ENCODE results near the gene SECISBP2.
A peak's percentile ranks its signal among the peaks of the same experiment; 100 is the strongest.

Gene SECISBP2

DNA sequence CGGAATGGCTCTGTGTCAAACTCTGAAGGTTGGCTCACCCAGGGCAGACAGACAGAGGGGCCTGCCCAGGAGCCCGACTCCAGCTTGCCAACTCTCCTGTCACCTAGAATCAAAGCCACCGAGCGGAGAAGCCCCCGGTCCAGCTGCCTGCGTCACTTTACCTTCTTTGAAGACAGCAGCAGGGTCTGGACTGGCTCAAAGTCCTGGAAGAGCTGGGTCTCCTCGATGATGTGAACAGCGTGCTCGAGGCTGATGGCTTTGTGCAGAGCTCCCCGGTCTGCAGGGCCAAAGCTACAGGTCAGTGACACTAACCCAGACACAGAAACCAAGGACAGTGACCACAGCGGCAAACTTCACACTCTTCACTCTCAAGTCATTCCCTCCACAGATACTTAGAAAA lies 67.9 kb downstream of the SECISBP2 start:
- DNase-seq, result no peak

GRCh38 chr9:89386797-89387196 lies 68.5 kb downstream of the SECISBP2 start:
- no peak for DNase-seq

DNA sequence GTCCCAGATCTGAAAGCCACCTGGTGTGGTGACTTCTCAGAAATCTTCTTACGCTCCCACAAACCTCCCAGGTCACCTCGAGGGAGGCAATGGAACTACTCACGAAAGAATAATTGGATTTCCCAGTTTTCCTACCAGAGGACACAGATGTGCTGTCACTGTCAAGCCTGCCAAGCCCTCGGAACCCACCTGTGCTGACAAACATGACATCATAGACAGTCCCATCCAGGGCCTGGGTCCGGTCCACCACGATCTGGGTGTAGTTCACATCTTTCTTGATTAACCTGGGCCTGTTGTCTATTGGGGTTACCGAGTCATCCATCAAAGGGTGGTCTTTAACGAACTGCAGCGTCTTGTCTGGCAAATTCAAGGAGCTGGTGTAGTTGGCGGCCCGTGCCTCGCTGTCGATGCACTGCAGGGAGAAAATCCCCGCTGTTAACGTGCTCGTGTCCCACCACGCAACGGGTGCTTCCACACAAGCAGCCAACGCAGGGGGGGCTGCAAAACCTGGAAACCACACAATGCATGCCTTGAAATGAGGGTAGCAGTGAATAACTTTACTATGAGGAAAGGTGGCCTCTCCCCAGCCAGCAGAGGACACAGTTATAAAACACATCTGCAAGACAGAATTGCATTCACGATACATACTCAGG lies 69.0 kb downstream of the SECISBP2 start:
- no peak for DNase-seq

DNA sequence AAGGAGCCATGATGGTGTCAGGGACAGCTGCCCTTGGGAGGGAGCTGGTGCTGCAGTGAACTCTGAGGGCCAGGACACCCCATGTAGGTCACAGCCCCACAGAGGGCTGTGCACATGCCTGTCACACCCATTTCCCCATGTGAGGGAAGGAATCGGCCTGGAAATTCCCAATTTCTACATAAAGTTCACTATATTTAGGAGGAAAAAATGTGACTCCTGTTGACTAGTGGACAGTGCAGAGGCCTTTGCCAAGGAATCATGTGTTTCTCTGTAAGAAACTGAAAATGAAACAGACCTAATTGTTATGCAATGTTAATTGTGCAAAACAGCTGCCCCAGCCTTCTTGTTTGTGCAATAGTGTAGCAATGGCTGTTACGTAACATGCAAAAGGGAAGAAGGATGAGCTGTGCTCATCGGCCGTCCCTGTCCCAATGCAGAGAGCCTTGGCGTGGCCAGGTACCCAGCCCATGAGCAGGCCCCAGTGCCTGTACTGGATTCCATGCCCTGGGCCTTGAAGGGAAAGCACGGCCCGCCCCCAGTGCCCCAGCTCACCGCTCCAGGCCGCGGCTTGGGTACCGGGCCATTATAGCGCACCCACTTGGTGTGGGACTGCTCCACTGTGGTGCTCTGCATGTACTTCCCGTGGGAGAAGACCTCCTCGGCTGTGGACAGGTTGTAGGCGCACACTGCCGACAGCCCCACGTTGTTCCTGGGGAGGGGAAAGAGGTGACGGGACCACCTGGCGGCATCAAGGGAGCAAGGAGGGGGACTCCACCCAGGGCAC lies 70.0 kb downstream of the SECISBP2 start:
- DNase-seq, result no peak

DNA sequence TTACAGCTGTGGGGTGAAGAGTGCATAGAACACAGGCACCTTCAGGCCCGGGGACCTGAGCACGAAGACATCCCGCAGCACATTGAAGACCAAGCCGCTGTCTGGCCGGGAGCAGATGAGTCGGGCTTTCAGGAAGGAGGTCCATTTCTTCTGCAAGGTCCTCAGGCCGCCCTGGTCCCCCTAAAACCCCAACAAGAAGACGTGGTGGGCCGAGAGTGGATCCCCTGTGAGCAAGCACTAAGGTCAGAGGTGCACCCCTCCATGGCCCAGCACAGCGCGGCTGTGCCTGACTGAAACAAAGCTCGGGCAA lies 70.5 kb downstream of the SECISBP2 start:
- no peak for DNase-seq

GRCh38 chr9:89390068-89390555 lies 71.8 kb downstream of the SECISBP2 start:
- no peak for DNase-seq

- no peak for DNase-seq
Measured at GRCh38 chr9:89390578-89391116, 72.3 kb downstream of the SECISBP2 start.

GRCh38 chr9:89391585-89391984 lies 73.3 kb downstream of the SECISBP2 start:
- no peak for DNase-seq

DNA sequence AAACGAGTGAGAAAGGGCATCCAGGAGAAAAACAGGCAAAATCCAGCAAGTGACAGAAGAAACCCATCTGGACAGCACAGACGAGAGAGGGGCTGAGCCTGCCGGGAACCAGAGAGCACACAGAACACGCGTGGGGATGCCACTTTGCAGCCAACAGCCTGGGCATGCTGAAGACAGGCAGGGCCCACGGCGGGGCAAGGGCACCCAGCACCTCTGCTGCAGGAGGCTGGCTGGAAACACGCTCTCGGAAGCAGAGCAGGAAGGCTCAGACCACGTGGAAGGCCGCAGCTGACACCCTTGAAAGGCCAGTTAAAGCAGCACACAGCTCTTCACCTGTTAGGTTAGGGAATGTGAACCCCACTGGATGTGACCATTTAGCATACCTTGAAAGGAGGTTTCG lies 76.1 kb downstream of the SECISBP2 start:
- DNase-seq, result no peak

- no peak for DNase-seq
Measured at GRCh38 chr9:89395931-89396710, 77.8 kb downstream of the SECISBP2 start.

DNA sequence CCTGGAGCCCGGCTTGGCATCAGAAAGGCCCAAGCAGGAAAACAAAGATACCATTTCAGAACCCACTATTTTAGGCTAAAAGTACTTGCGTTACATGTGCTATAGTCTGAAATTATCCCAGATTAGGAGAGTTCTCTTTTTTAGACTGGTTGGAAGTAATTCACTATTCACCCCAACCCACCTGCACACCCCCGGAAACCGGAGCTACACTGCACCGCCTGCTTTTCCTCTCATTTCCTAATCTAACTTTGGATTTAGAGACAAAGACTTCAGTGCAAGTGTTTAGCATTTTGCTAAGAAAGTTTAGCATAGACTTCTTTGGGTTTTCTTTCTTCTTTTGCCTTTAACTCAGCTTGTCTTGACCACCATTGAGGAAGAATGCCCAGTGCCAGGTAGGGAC lies 79.2 kb downstream of the SECISBP2 start:
- DNase-seq, result no peak

- no peak for DNase-seq
Measured at GRCh38 chr9:89398621-89399020, 80.3 kb downstream of the SECISBP2 start.

DNA sequence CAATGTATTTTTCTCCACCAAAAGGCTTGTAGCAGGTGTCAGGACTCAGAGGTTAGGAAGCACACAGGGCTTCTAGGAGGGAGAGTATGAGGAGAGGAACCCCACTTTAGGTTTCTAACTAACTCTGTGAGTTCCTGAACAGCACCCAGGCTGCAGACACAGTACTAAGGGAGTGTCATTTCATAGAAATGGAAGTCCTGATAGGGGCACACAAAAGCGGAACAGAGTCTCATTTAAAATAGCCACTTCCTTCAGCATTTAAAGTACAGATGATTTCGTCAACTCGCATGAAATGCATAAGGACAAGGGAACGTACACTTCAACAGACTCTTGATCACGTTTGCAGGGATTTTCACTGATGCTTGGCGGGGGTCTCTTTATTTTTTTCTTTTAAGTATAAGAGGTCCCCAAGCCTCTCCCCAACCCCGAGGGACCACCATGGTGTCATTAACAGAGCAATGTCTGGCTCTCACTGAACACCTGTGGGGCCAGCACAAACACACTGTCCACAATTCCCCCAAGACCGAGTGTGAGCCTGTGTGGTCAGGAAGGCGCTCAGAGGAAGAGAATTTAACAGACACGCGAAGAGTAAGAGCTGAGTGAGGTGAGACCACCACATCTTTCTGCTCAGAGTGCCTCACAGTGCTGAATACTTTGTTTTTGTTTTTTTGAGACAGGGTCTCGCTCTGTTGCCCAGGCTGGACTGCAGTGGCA lies 82.3 kb downstream of the SECISBP2 start:
- DNase-seq, result no peak

DNA sequence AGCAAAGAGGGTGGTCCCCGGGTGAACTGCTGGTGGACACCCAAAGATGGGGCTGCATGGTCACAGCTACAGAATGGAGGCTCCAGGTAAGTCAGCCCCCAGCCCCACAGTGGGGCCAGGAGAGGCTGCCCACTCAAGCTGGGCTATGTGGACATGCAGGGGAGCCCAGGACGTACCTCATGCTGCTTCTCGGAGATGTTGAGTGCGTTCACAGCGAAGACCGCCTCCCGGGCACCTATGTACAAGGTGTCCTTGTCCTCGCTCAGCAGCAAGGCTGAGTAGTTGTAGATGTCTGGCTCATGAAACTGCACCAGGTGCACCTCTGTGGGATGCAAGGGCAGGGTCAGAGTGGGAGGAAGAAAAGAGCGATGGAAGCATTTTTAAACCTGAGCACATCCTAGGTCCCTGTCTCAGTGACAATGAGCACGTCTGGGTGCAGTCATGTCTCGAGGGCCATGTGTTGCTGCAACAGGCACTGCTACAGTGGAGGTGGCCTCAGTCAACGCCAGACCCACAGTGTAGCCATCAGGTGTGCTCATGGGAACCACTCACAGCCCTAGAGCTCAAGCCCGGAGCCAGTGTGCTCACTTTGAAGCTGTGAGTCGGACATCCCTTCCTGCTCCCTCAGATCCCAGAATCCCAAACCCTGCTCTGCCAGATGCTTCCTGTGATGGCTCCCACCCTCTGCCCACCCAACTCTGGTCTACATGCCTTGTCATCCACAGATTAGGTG lies 84.6 kb downstream of the SECISBP2 start:
- DNase-seq, result no peak

- no peak for DNase-seq
Measured at GRCh38 chr9:89404074-89404473, 85.8 kb downstream of the SECISBP2 start.

DNA sequence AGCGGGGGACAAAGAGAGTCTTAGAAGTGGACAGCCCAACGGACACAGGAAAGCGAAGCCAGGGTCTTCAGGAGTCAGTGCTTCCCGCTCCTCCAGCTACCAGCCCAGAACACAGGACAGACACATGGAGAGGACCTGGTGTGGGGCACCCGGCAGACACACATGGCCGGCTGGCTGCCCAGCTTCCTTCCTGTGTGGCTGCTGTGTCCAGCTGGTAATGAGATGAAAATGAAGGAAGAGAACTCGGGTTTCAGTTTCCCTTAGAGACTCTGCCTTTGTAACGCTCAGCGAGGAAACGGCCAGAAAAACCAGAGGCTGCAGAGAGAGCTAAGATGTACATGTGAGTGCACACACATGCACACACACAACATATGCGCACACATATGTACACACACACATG lies 87.5 kb downstream of the SECISBP2 start:
- no peak for DNase-seq

DNA sequence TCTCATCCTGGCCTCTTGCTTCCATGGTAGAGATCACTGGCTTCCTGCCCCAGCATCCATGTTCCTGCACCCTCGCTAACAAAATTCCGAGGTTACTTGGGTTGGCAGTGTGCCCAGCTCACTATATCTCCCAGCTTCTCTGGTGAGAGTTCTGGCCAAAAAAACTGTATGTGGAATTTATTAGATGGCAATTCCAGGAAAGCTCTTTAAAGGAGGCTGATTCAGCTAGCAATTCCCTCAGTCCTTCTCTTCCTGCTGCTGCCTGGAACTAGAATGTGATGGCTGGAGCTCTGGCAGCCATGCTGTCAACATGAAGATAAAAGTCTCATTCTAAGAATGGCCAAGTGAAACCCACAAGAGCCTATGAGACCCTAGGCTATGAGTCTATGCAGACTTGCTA lies 88.8 kb downstream of the SECISBP2 start:
- no peak for DNase-seq

DNA sequence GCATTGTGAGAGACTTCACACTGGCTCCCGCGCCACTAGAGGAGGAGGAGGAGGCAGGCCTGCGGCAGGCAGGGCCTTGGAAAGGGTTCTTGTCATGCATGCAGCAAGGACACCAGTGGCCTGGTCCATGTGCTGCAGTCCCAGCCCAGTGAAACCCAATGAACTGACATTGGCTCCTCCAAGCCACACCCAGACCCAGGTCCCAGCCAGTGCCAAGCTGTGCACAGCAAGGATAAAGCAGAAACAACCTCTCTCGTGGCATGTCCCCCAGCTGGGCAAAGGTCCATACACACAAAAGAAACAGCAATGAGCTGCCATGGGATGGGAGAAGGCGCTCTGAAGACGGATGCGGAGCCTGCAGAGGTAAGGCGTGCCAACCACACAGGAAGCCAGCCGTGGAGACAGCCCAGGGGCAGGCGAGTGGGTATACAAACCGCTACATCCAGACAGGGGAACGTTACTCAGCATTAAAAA lies 90.4 kb downstream of the SECISBP2 start:
- DNase-seq, result peak; percentile 71
